CD1c-positive myeloid dendritic cell (primary cell): Measurements from ENCODE around the gene DLX3.

ENCODE experiments used
- DNase-seq: peaks from one replicate; pipeline ENCODE4 v3.0.0-alpha.2; 2016; ENCODE audit errors: extremely low spot score

The DLX3 gene

DNA sequence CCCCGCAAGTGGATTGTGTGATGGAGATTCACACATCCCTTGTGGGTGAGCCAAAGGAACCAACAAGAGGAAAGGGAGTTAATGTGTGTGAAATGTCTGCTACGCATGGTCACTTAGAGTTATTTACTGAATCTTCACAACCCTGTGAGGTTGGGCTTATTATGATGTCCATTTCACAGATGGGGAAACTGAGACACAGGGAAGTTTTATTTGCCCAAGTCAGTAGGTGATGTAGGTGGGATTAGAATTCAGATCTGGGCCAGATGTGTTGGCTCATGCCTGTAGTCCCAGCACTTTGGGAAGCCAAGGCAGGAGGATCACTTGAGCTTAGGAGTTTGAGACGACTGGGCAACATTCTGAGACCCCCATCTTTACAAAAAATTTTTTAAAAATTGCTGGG is 37.7 kb downstream of the DLX3 start:
- DNase-seq = no peak

DNA sequence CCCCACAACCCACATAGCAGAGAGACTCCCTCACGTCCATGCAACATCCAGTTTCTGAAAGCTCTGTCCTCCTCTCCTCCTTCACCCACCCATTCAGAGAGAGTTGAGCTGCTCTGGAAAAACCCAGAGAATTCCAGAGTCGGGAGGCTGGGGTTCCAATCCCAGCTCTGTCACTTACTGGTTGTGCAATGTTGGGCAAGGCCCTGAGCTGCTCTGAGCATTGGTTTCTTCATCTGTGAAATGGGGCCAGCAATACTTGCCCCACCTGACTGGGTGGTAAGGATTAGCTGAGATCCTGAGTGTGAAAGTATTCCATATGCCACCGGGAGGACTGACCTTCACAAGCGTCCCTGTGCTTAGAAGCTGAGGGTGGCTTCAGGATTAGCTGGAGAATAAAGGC is 38.2 kb downstream of the DLX3 start:
- no peak for DNase-seq

DNA sequence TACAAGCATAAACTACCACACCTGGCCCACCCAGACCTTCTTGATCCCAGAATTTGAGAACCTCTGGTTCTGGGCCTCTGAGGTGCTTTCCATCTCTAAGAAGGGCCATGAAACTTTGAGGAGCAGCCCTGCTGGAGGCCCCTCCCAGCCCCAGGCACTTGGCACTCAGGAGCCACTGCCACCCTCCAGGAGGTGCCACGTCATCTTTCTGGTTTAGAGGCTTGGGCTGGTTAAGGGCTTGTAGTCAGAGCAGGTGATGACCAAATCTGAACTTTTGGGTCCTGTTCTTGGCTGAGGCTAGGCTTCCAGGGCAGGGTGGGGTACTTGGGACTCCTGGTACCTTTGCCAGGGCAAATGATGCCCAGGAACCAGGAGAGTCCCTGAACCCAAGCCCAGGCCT is 39.9 kb downstream of the DLX3 start:
- no peak for DNase-seq

DNA sequence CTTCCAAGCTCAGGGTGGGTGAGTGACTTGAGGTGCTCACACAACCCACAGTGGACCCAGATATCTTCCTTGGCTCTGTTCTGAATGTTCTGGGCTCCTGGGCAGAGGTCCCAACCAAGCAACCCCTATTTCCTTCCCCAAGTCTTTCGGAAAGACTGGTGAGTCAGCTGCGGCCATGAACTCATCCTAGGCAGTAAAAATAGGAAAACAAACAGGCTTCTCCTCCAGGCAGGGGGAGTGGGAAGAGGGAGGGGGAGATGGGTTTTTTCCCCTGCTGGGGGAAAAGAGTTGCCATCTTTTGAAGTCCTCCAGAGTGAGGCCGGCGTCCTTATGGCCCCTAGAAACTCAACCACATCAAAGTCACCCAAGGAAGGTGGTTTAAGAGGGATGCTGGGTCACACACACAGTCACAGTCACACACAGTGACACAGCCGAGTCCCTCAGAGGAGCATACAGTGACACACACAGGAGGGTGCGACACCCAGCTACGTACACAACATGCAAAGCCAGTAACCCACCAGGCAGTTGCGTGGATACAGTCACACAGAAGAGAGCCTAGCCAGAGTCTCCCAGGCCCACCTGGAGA is 42.0 kb downstream of the DLX3 start:
- no peak for DNase-seq

DNA sequence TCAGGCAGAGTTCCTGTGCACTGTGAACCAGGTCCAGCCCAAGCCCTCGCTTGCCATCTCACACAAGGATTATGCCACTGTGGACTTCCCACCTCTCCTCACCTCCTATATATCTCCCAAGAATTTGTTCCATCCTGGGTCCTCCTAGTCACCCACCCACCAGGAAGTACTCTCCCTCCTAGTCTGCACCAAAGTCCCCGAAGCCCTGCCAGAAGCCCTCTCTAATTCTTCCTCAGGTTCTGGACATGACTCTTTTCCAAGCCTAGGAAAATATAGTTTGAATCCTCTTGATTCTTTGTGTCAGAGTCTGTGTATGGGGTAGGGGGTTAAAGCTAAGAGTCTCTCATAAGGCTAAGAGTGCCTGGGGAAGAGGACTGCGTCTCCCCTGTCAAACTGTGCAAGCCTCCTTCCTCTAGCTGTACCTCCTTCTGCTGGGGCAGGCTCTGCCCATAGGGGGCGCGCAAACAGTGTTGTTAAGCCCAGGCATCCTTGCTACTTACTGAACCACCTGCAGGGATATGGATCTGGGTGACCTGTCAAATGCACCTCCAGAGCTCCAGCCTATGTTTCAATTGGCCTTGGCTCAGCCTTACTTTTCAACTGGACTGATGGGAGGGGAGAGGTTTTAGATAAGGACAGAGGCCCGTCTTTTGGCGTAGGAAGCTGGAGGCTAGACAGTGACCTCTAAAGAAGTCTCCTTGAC is 42.7 kb downstream of the DLX3 start:
- peak; percentile 84 for DNase-seq

DNA sequence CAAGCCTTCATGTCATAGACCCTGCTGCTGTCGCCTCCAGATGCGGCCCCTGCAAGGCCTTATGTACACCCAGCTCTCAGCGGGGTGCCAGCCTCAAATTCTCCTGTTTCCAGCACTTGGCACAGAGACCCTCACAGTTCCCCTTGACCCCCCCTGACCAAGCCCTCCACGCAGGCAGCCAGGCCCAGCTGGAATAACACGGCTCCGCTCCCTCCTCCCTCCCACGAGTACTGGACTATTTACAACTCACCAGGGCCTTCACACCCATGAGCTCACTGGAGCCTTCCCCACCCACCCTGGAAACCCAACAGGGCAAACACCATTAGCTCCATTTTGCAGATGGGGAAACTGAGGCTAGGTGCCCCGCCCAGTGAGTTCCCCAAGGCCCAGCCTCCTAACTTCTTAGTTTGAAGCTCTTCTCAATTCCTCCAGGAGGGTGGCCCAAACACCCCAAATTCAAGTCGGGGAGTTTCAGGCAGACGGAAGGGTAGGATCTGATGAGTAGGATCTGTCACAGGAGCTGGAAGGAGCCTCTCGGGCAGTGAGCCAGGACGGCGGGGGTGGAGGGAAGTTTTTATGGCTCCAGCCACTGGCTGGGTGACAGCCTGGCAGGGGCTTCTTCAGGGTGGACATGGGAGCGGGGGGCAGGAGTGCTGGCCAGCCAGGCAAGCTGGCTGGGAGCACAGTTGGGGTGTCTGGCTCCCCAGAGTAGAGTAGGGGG is 43.5 kb downstream of the DLX3 start:
- DNase-seq = no peak

DNA sequence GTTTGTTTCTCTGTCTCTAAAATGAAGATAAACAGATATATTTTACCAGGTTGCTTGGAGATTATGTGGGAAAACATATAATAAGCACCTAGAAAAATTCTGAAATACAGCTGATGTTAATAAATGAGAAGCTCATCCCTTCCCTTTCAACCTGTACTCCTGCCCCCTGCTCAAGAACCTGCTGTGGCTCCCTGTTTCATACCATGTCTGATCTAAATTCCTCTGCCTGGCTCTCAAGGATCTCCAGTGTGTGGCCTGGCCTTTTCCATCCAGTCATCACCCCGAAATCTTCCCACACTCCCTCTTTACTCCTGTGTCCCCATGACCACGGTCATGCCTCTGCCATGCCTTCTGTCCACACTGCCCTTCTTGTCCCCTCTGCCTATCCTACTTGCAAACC is 45.4 kb downstream of the DLX3 start:
- DNase-seq = no peak

DNA sequence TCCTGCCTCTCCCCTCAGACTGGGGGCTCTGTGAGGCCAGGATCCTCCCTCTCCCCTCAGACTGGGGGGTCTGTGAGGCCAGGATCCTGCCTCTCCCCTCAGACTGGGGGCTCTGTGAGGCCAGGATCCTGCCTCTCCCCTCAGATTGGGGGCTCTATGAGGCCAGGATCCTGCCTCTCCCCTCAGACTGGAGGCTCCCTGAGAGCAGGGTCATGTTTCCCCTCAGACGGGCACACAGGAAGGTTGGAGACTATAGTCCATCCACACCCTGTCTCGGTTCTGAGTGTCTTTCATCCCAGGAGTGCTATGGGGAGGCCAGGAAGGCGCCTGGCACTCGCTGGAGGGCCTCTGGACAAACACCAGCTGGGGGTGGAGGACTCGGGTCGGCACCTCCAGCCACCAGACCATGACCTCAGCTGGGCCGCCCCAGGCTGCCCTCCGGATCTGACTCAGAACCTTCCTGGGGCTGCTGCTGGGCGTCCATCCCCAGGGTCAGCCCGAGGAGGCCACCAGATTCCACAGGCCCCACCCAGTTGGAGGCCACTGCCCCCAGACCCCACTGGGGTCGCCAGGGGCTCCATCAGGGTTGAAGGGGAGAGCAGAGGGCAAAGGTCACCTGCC is 48.0 kb downstream of the DLX3 start:
- no peak for DNase-seq

DNA sequence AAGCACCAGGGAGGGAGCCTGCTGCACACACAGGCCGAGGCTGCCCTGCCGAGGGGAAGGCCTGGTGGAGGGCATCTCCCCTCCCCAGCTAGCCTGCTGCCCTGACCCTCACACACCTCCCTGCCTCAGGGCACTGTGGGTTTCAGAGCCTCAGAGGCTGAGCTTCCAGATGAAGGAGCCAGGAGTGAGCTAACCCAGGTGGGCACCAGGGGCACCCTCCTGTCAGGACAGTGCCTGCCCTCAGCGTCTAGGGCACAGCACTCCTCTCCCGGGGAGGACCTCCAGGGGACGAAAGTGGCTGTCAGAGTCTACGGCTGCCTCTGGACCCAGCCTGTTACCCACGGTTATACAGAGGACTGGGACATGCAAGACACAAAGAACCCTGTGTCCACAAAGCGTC is 48.8 kb downstream of the DLX3 start:
- DNase-seq = no peak

DNA sequence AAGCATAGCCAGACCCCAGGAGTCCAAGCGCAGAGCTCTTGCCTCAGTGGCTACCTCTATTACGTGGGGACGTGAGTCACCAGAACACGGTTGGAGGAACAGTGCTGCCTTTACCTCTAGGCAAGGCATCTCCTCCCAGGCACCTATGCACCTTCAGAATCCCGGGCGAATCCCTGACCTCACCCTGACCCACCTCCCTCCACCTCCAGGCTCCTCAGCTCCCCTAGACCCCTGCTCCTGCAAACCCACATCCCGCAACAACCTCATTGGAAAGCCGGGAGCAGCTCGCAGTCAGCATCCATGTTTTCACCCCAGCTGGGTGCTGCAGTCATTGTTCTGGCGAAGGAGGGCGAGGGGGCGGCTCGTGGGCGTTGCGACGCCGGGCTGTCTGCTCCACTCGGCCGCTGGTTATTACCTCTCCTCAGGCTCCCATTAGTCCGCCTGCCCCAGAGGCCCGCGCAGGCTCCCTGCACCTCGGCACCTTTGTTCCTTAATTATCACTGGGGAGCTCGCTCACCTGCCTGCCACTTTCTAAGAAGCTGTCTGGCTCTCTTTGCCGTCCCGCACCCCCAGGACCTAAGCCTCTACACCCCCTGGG is 50.7 kb downstream of the DLX3 start:
- no peak for DNase-seq

DNA sequence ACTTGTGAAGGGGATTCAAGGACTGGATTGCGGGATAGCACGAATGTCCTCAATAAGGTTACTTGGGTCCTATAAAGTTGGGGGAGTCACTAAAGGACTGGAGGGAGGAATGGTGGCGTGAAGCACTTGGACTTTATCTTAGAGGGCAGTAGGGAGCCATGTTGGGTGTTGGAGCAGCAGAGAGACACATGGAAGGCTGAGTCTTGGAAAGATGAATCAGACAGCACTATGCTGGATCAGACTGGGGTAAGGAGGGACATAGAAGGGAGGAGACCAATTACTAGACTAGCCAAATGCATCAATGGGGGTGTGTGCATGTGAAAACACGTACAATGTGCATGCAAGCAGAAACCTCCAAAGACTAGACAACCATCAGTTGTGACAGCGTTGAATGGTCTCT is 52.1 kb downstream of the DLX3 start:
- no peak for DNase-seq

DNA sequence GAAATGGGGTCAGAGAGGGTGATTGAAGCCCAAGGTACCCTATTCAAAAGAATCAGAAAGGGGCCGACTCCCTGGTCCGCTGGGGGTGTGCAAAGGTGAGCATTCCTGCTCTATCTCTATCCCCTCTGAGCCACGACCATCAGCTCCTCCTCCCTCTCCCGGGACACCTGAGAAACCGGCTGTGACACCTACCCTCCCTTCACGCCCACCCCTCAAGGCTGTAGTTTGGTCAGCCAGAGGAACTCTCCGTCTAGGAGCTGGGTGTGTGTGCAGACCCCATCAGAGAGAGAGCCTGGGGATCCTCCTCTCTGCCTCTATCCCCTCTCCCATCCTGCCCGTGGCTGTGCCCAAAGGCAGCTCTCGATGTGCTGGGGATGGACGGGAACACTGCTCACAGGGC is 53.6 kb downstream of the DLX3 start:
- DNase-seq = no peak
